Osteoblast (primary cell): Measurements from ENCODE around the gene MUTYH. TPM values are rescaled to one million over a fixed set of nuclear protein-coding genes. Genes with fewer than 3 reads are reported as not detected.

Experiments used
- DNase-seq: peaks from one replicate; pipeline ENCODE4 v3.0.0; 2011; ENCODE audit warnings: low spot score, mixed read lengths; ENCODE audit not compliant: insufficient read length; ENCODE audit errors: missing footprints
- H2AFZ ChIP-seq: 2 replicates; pipeline ENCODE4 v1.6.0; 2011; ENCODE audit warnings: mild to moderate bottlenecking, low read length
- H3K27ac ChIP-seq: 2 replicates; pipeline ENCODE4 v1.5.1; 2011; ENCODE audit warnings: mild to moderate bottlenecking, low read depth, low read length, moderate library complexity
- H3K27me3 ChIP-seq: 2 replicates; pipeline ENCODE4 v1.6.0; 2012; ENCODE audit warnings: mild to moderate bottlenecking, control low read depth, inconsistent platforms, low read length, moderate library complexity; ENCODE audit not compliant: insufficient read depth
- H3K36me3 ChIP-seq: 2 replicates; pipeline ENCODE4 v1.5.1; 2011; ENCODE audit warnings: mild to moderate bottlenecking, low read length, control low read depth, moderate library complexity; ENCODE audit not compliant: insufficient read depth
- H3K4me1 ChIP-seq: 2 replicates; pipeline ENCODE4 v1.5.1; 2011; ENCODE audit warnings: mild to moderate bottlenecking, low read length, control low read depth, moderate library complexity; ENCODE audit not compliant: insufficient read depth
- H3K4me2 ChIP-seq: 2 replicates; pipeline ENCODE4 v1.6.0; 2011; ENCODE audit warnings: mild to moderate bottlenecking, low read length; ENCODE audit not compliant: insufficient read depth
- H3K4me3 ChIP-seq: fragments of 200-600 bp; sonication (generic); 3 replicates; pipeline ENCODE4 v1.5.1; 2012; ENCODE audit warnings: mild to moderate bottlenecking, low read length, inconsistent platforms; ENCODE audit not compliant: insufficient read depth
- H3K79me2 ChIP-seq: 2 replicates; pipeline ENCODE4 v1.6.0; 2012; ENCODE audit warnings: mild to moderate bottlenecking, low read length, control low read depth, inconsistent platforms; ENCODE audit not compliant: insufficient read depth
- H3K9me3 ChIP-seq: 2 replicates; pipeline ENCODE4 v1.5.1; 2011; ENCODE audit warnings: low read depth, low read length, control low read depth
- H4K20me1 ChIP-seq: 2 replicates; pipeline ENCODE4 v1.6.0; 2012; ENCODE audit warnings: mild to moderate bottlenecking, low read length, control low read depth; ENCODE audit not compliant: insufficient read depth
- total RNA-seq: library from RNA; depleted of rRNA; stranded (reverse); fragments of >200 nt; gene quantifications from 2 replicates; pipeline ENCODE4 v1.2.3, GENCODE V29; 2012
- TF ChIP-seq, protein P1 (sequence below): IDR thresholded peaks from 2 replicates; pipeline ENCODE4 v1.5.1; 2011; ENCODE audit warnings: mild to moderate bottlenecking, low read depth, low read length, moderate library complexity; ENCODE audit errors: extremely low read depth

MUTYH gene
- total RNA-seq, 1 donor: 14.1 TPM

GRCh38 chr1:45329445-45329844 is 10.8 kb downstream of the MUTYH start:
- Histone ChIP-seq H3K36me3 (peaks cover 19% of the 10 kb centered on the region), H2AFZ (no peak overlapping the region), H3K4me2 (no peak overlapping the region), H3K27me3 (no peaks in the 10 kb centered on the region), H3K4me3 (no peak overlapping the region), H3K27ac (no peak overlapping the region), H3K4me1 (peaks cover 8% of the 10 kb centered on the region), H4K20me1 (no peaks in the 10 kb centered on the region), H3K79me2 (no peaks in the 10 kb centered on the region), H3K9me3 (no peaks in the 10 kb centered on the region)
- TF ChIP-seq, protein P1, sequence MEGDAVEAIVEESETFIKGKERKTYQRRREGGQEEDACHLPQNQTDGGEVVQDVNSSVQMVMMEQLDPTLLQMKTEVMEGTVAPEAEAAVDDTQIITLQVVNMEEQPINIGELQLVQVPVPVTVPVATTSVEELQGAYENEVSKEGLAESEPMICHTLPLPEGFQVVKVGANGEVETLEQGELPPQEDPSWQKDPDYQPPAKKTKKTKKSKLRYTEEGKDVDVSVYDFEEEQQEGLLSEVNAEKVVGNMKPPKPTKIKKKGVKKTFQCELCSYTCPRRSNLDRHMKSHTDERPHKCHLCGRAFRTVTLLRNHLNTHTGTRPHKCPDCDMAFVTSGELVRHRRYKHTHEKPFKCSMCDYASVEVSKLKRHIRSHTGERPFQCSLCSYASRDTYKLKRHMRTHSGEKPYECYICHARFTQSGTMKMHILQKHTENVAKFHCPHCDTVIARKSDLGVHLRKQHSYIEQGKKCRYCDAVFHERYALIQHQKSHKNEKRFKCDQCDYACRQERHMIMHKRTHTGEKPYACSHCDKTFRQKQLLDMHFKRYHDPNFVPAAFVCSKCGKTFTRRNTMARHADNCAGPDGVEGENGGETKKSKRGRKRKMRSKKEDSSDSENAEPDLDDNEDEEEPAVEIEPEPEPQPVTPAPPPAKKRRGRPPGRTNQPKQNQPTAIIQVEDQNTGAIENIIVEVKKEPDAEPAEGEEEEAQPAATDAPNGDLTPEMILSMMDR: no peak
- DNase-seq: no peak

GRCh38 chr1:45328680-45329079 is 11.6 kb downstream of the MUTYH start:
- Histone ChIP-seq H3K4me2 (no peak overlapping the region), H3K4me3 (no peak overlapping the region)
- DNase-seq: no peak

DNA sequence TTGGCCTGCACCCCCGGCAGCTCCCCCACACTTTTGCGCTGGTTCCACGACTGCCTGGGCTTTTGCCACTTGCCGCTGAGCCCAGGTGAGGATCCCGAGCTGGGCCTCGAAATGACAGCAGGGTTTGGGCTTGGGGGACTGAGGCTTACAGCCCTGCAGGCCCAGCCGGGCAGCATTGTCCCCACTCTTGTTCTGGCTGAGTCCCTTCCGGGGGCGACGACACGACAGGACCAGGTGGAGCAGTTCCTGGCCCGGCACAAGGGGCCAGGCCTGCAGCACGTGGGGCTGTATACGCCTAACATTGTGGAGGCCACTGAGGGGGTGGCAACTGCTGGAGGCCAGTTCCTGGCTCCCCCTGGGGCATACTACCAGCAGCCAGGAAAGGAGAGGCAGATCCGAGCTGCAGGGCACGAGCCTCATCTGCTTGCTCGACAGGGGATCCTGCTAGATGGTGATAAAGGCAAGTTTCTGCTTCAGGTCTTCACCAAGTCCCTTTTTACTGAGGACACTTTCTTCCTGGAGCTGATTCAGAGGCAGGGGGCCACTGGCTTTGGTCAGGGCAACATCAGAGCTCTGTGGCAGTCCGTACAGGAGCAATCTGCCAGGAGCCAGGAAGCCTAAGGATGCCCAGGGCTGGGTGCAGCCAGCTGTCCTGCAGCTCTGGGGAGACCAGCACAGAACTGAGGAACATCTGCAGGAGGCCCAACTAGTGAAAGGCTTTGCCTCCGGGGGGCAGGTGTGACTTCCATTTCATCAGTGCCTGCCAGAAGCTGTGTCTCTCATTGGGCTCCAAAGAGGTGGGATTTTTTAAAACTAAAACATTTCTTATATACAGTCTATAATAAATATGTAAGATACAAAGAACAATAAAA is 12.4 kb downstream of the MUTYH start:
- Histone ChIP-seq H3K79me2 (no peaks in the 10 kb centered on the region), H3K4me1 (peaks cover 8% of the 10 kb centered on the region), H3K9me3 (no peaks in the 10 kb centered on the region), H3K27me3 (no peaks in the 10 kb centered on the region), H3K4me2 (peak overlapping the region; percentile 88), H4K20me1 (no peaks in the 10 kb centered on the region), H2AFZ (no peak overlapping the region), H3K4me3 (no peak overlapping the region), H3K36me3 (peaks cover 11% of the 10 kb centered on the region), H3K27ac (no peak overlapping the region)
- TF ChIP-seq, protein P1: no peak
- DNase-seq: peak; percentile 32

More at GRCh38 chr1:45328680-45329079, 11.6 kb downstream of the MUTYH start:
- no peaks in the 10 kb centered on the region for H4K20me1 ChIP-seq
- TF ChIP-seq, protein P1: no peak
- no peaks in the 10 kb centered on the region for H3K9me3 ChIP-seq
- no peak overlapping the region for H2AFZ ChIP-seq
- H3K27ac ChIP-seq: no peak overlapping the region
- H3K36me3 ChIP-seq: peaks cover 16% of the 10 kb centered on the region
- H3K4me1 ChIP-seq: peaks cover 8% of the 10 kb centered on the region
- no peaks in the 10 kb centered on the region for H3K79me2 ChIP-seq
- H3K27me3 ChIP-seq: no peaks in the 10 kb centered on the region
